Activated CD4-positive, alpha-beta T cell treated with anti-CD3 and anti-CD28 coated beads, Interleukin-2, amount 50 U/mL, for 24 hours (primary cell): ENCODE results near the gene INSC.

Experiments used
- DNase-seq, 2 donors: peaks; one replicate each; pipeline ENCODE4 v3.0.0-alpha.2; 2020; ENCODE audit warnings: low read depth in 1 of 2, low spot score in 1 of 2

The INSC gene

GRCh38 chr11:15146271-15147003 is 31.7 kb downstream of the INSC start:
- DNase-seq = no peak

DNA sequence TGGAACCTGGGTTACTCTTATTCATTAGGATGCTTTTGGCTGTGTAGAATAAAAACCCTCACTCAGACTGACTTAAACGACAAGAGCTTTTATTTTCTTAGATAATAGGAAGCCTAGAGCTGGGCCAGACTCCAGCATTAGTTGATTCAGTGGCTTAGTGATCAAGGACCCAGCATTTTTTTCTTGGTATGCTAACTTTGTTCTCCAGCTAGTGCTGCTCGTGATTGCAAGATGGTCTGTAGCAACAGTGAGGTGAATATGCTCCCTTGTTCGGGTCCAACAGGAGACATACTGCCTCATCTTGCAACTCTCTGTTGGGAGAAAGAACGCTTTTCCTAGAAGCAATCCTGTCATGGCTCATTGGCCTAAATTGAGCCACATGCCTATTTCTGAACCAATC is 33.4 kb downstream of the INSC start:
- no peak for DNase-seq

GRCh38 chr11:15149050-15149449 is 34.3 kb downstream of the INSC start:
- no peak for DNase-seq

GRCh38 chr11:15150507-15150906 is 35.8 kb downstream of the INSC start:
- no peak for DNase-seq

- DNase-seq = no peak
Measured at GRCh38 chr11:15153231-15153630, 38.5 kb downstream of the INSC start.

- no peak for DNase-seq
Measured at GRCh38 chr11:15157181-15157580, 42.5 kb downstream of the INSC start.

DNA sequence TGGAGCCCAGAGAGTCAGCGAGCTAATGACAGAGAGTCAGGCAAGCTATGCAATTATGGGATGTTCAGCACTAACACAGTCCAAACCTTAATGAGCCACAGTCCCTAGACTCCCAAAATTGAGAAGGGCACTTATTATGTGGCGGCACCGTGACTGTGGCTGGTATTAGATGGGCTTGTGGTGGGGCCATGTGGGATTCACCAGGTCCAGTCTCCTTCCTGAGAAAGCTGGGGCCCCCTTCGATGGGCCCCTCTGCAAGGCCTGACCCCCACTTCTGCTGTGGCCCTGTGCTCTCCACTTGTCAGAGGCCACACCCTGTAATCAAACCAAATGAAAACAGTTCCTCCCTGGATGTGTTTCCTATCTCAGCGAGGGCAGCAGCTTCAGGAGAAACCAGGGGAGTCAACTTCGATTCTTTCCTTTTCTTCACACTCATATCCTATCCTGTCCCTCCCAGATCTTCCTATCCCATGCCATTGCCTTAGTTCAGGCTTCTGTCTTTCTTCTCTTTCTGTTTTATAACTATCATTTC is 42.9 kb downstream of the INSC start:
- no peak for DNase-seq

GRCh38 chr11:15158351-15159015 is 43.8 kb downstream of the INSC start:
- DNase-seq = no peak

GRCh38 chr11:15159085-15159484 is 44.4 kb downstream of the INSC start:
- no peak for DNase-seq

- DNase-seq = no peak
Measured at GRCh38 chr11:15161790-15162189, 47.1 kb downstream of the INSC start.

- no peak for DNase-seq
Measured at GRCh38 chr11:15163136-15163535, 48.4 kb downstream of the INSC start.

- no peak for DNase-seq
Measured at GRCh38 chr11:15166204-15166603, 51.5 kb downstream of the INSC start.

DNA sequence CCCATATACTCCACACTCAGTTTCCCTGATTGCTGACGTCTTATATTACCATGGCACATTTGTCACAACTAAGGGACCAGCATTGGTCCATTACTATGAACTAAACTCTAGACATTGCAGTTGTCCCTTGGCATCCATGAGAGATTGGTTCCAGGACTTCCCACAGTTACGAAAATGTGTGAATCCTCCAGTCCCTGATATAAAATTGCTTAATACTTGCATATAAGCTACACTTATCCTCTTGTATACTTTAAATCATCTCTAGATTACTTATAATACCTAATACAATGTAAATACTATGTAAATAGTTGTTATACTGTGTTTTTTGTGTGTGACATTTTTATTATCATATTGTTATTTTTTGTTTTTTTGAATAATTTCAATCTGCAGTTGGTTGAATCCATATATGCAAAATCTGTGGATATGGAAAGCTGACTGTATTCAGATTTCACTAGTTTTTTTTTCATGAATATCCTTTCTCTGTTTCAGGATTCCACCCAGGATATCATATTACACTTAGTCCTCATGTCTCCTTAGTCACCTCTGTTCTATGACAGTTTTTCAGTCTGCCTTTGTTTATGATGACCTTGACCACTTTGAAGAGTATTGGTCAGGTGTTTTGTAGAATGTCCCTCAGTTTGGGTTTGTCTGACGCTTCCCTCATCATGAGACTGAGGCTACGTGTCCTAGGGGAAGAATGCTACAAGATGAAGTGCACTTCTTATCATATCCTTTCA is 55.3 kb downstream of the INSC start:
- no peak for DNase-seq

GRCh38 chr11:15170698-15171097 is 56.0 kb downstream of the INSC start:
- no peak for DNase-seq

- DNase-seq = no peak
Measured at GRCh38 chr11:15171956-15172355, 57.2 kb downstream of the INSC start.

DNA sequence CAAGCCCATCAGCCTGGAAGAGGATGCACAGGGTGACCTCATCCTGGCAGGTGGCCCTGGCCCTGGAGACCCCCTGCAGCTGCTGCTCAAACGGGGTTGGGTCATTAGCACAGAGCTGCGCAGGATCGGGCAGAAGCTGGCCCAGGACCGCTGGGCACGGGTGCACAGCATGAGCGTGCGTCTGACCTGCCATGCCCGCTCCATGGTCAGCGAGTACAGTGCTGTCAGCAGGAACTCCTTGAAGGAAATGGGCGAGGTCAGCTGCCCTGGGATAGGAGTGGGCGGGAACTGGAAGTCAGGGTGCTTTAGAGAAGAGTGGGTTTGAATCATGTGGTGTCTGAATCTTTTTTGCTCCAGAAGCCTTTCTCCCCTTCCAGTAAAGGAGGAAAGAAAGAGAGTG is 61.1 kb downstream of the INSC start:
- no peak for DNase-seq

DNA sequence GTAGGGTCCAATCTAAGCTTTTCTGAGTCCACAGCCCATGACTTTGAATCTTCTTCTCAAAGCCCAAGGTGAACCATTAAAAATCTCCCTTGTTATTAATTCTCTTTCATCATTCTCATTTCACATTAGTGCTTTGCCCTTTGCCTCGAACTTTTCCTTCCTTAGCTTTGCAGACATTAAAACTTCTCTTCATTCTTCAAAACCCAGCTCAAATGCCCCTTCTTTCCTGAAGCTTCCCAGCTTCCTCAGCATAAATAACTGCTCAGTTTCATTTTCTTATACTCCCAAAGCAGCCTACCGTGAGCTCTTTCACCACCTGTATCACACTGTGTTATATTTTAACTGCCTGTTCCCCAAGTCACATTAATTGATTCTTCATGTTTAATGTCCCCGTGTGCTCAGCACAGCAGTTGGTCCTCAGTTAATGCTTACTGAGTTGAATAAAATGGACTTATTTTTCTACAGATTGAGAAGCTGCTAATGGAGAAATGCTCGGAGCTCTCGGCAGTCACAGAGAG is 62.0 kb downstream of the INSC start:
- no peak for DNase-seq

- DNase-seq = no peak
Measured at GRCh38 chr11:15177491-15177890, 62.8 kb downstream of the INSC start.

GRCh38 chr11:15178214-15178613 is 63.5 kb downstream of the INSC start:
- no peak for DNase-seq

GRCh38 chr11:15179167-15179566 is 64.4 kb downstream of the INSC start:
- no peak for DNase-seq

- DNase-seq = no peak
Measured at GRCh38 chr11:15180212-15180792, 65.6 kb downstream of the INSC start.
